GM12801 (cell line): ENCODE results near the gene RHEB.

Experiments used
- TF ChIP-seq, protein P1 (sequence below): IDR thresholded peaks from one replicate; pipeline ENCODE4 v1.5.1; 2011; ENCODE audit warnings: control low read depth; ENCODE audit not compliant: insufficient read length; ENCODE audit errors: extremely low read depth

RHEB gene

DNA sequence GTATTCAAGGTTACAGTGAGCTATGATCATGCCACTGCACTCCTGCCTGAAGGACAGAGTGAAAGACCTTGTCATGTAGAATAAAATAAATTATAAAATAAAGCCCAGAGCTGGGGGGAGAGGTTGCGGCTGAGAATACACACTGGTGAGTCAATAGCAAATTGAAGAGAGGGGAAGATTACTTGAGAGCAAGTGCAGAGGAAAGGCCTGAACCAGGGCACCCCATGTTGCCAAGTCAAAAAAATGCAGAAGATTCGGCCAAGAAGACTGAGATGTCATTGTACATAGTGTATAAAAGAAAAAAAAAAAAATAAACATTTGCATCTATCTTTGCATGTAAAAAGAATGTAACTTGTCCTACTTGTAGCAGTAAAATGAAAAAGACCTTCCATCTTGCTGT, 32.5 kb downstream of the RHEB start:
- TF ChIP-seq, protein P1, sequence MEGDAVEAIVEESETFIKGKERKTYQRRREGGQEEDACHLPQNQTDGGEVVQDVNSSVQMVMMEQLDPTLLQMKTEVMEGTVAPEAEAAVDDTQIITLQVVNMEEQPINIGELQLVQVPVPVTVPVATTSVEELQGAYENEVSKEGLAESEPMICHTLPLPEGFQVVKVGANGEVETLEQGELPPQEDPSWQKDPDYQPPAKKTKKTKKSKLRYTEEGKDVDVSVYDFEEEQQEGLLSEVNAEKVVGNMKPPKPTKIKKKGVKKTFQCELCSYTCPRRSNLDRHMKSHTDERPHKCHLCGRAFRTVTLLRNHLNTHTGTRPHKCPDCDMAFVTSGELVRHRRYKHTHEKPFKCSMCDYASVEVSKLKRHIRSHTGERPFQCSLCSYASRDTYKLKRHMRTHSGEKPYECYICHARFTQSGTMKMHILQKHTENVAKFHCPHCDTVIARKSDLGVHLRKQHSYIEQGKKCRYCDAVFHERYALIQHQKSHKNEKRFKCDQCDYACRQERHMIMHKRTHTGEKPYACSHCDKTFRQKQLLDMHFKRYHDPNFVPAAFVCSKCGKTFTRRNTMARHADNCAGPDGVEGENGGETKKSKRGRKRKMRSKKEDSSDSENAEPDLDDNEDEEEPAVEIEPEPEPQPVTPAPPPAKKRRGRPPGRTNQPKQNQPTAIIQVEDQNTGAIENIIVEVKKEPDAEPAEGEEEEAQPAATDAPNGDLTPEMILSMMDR, result no peak

DNA sequence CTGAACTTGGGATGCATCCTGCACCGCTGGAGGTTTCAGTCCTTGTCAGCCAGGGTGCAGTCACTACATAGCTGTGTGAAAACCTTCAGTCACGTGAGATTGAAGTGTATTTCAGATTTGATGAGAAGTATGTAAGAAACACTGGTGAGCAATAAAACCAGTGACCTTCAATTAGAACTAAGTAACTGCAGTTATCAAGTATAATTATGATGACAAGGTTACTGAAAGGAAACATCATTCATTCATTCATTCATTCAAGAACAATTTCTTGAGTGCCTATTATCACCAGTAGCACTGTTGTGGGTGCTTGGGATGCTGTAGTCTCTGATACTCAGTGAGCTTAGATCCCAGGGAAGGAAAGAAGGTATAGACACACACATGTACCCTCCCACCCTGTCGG, 33.6 kb downstream of the RHEB start:
- TF ChIP-seq, protein P1, result no peak

DNA sequence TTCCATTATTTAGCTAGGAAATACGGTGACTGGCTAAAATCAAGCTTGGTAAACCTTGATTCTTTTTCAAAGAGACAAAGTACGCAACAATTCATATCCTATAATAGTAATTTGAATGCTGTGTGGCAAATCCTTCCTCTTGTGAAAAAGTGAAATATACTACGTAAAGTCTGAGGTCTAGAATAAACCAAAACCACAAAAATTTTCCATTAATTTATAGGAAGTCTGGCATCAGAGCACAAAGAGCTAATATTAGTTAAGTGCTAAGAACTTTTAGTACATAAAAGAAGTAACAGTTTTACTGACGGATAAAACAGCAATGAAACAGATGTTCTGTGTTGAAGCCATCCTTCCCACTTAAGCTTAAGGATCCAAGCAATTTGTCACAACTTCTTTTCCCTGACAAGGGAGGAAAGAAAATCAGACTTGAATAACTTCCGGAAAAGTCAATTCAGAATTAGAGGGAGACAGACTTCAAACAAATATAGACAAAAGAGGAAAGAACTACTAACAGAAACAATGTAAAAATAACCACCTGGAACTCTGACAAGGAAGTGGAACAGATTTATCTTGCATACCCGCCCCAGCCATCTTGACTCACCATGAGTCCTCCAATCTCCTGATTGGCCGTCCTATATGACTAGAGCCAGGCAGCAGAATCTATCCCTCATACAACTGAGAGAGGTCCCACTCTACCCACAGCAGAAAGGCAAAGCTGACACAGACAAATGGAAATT, 34.6 kb downstream of the RHEB start:
- TF ChIP-seq, protein P1, result no peak

- TF ChIP-seq, protein P1, result no peak
These were observed 36.0 kb downstream of the RHEB start for GRCh38 chr7:151483711-151483983.

GRCh38 chr7:151482883-151483710, 36.6 kb downstream of the RHEB start:
- TF ChIP-seq, protein P1, result no peak

DNA sequence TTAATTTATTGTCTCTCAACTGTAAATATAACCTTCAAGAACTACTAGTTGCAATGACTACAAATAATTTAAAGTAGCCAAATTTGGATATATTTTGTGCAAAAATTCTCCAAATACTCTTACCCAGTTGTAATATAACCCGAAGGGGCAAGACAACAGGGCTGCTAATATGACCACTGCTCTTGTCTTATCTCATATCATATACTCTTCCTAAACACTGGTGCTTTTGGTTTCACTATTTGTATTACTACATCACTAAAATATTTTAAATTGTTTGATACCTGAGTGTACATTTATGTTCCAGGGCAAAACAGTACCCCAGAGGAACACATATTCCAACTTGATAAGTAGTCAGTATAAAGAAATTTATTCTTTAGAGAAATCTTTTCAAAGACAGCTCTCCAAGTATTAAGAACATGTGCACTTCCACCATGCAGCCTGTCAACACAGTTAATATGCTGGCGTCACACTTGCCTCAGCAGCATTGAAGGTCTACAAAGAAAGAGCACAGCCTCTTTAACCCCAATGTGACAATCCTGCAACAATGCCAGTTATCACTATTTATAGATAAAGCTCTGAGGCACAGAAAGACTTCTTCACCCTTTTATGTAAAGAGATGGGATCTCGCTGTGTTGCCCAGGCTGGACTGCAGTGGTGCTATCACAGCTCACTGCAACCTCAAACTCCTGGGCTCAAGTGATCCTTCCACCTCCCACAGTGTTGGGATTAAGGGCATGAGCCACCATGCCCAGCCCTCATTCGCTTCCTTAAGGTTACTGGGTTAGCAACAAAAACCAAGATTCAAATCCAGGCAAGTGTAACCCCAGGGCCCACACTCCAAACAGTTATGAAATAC, 37.8 kb downstream of the RHEB start:
- TF ChIP-seq, protein P1, result no peak

DNA sequence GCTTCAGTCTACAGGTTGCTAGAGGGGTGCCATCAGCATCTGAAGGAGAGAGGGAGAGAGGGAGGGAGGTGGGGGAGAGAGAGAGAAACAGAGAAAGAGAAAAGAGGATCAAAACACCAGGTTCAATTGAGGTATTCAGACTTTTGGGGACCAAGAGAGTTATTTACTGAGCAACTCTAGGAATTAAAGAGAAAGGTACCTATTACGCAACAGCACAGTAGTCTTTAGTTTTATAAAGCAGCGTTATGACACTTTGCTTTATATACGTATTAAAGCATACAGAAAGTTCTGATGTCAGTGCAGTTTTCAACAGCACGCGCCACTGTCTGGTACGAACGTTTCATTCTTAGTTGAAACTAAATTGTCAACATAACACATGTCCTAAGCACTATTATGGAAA, 41.8 kb downstream of the RHEB start:
- TF ChIP-seq, protein P1, result no peak
